B cell (primary cell): ENCODE results near the gene EGFL8. TPM values are rescaled to one million over a fixed set of nuclear protein-coding genes. Genes with fewer than 3 reads are reported as not detected.

Source experiments
- ATAC-seq: fragments of 200-7000 bp; cut with Tn5 transposase; one replicate; pipeline ENCODE4 v1.10.0; 2021; ENCODE audit warnings: low read depth, mild to moderate bottlenecking, moderate number of reproducible peaks, moderate library complexity
- CTCF ChIA-PET: fragments of 350-600 bp; sonication (Branson Sonifier 250); formaldehyde crosslinking; loops from one replicate; lab custom pipeline; 2021; ENCODE audit warnings: antibody characterized with exemption, inconsistent platforms; lab: Charles Lee
- POLR2A ChIA-PET: fragments of 350-600 bp; sonication (Branson Sonifier 250); formaldehyde crosslinking; loops from one replicate; lab custom pipeline; 2021; ENCODE audit warnings: antibody characterized with exemption; lab: Charles Lee
- DNase-seq: peaks from one replicate; pipeline ENCODE4 v3.0.0; 2013
- H2AFZ ChIP-seq: 2 replicates; pipeline ENCODE4 v1.6.1; 2012; ENCODE audit warnings: mild to moderate bottlenecking, low read depth, low read length; ENCODE audit not compliant: insufficient read depth, poor library complexity, severe bottlenecking
- H3K27ac ChIP-seq, 2 donors: 1 replicate in 1 of 2; 2 replicates in 1 of 2; pipeline ENCODE4 v1.5.1; 2012 to 2013; ENCODE audit warnings: low read length in 2 of 2, mild to moderate bottlenecking in 2 of 2, moderate library complexity in 1 of 2
- H3K27me3 ChIP-seq, 4 experiments: fragments of 200-600 bp in 1 of 4; sonication (generic) in 1 of 4; replicated peaks in 1 of 4; 1 replicate in 2 of 4; 2 replicates in 2 of 4; pipeline versions ENCODE4 v1.6.1 to v1.7.0; 2013 to 2016; ENCODE audit warnings: low read length in 3 of 4, mild to moderate bottlenecking in 2 of 4, mixed read lengths in 1 of 4, moderate library complexity in 1 of 4; ENCODE audit not compliant: insufficient read depth in 4 of 4, control insufficient read depth in 3 of 4; ENCODE audit errors: control extremely low read depth in 1 of 4
- H3K36me3 ChIP-seq, 2 experiments: replicated peaks in 1 of 2; 1 replicate in 1 of 2; 2 replicates in 1 of 2; pipeline versions ENCODE4 v1.6.1 to v1.7.1; 2013; ENCODE audit warnings: low read length in 1 of 2; ENCODE audit not compliant: insufficient read depth in 2 of 2, control insufficient read depth in 1 of 2; ENCODE audit errors: control extremely low read depth in 1 of 2, extremely low read depth in 1 of 2
- H3K4me1 ChIP-seq, 2 donors: fragments of 200-600 bp in 1 of 2; sonication (generic) in 1 of 2; 1 replicate in 1 of 2; 2 replicates in 1 of 2; pipeline versions ENCODE4 v1.5.1 to v1.6.1; 2013 to 2017; ENCODE audit warnings: low read length in 2 of 2; ENCODE audit not compliant: control insufficient read depth in 2 of 2, insufficient read depth in 2 of 2
- H3K4me2 ChIP-seq: replicated peaks from 2 replicates; pipeline ENCODE3; 2012; ENCODE audit warnings: mild to moderate bottlenecking, low read depth, low read length; ENCODE audit not compliant: poor library complexity, severe bottlenecking
- H3K4me3 ChIP-seq, 5 experiments: fragments of 200-600 bp in 1 of 5; sonication (generic) in 1 of 5; 1 replicate in 3 of 5; 2 replicates in 2 of 5; pipeline versions ENCODE4 v1.5.1 to v1.7.0; 2011 to 2016; ENCODE audit warnings: low read length in 4 of 5, mild to moderate bottlenecking in 4 of 5, low read depth in 2 of 5, control low read depth in 1 of 5, moderate library complexity in 1 of 5; ENCODE audit not compliant: insufficient read depth in 1 of 5; ENCODE audit errors: control extremely low read depth in 1 of 5, extremely low read depth in 1 of 5
- H3K79me2 ChIP-seq: fragments of 200-600 bp; sonication (generic); one replicate; pipeline ENCODE4 v1.6.0; 2016; ENCODE audit warnings: low read length; ENCODE audit not compliant: control insufficient read depth, insufficient read depth
- H3K9ac ChIP-seq: fragments of 200-600 bp; sonication (generic); 2 replicates; pipeline ENCODE4 v1.6.1; 2017; ENCODE audit warnings: mild to moderate bottlenecking, low read length, moderate library complexity
- H3K9me3 ChIP-seq, 3 donors: one replicate each; pipeline versions ENCODE4 v1.6.1 to v1.7.1; 2013; ENCODE audit warnings: low read length in 2 of 3; ENCODE audit not compliant: control insufficient read depth in 2 of 3, insufficient read depth in 1 of 3; ENCODE audit errors: control extremely low read depth in 1 of 3
- H4K20me1 ChIP-seq: 2 replicates; pipeline ENCODE4 v1.6.0; 2012; ENCODE audit warnings: mild to moderate bottlenecking, low read length; ENCODE audit not compliant: insufficient read depth, control insufficient read depth, poor library complexity, severe bottlenecking
- H3K27ac Mint-ChIP-seq: one replicate; pipeline ENCODE4 v1.8.0; 2021; ENCODE audit warnings: mixed read lengths
- H3K27me3 Mint-ChIP-seq: one replicate; pipeline ENCODE4 v1.8.0; 2021; ENCODE audit warnings: mixed read lengths
- H3K4me1 Mint-ChIP-seq: one replicate; pipeline ENCODE4 v1.8.0; 2021; ENCODE audit warnings: mixed read lengths
- H3K4me3 Mint-ChIP-seq: one replicate; pipeline ENCODE4 v1.8.0; 2021; ENCODE audit warnings: mixed read lengths
- H3K9me3 Mint-ChIP-seq: one replicate; pipeline ENCODE4 v1.8.0; 2022; ENCODE audit warnings: mixed read lengths; ENCODE audit not compliant: insufficient read depth
- EZH2 ChIP-seq: IDR thresholded peaks from 2 replicates; pipeline ENCODE4 v1.6.1; 2012; ENCODE audit warnings: borderline replicate concordance, low read depth, mild to moderate bottlenecking, moderate library complexity, low read length; ENCODE audit not compliant: insufficient read depth, poor library complexity, severe bottlenecking
- WGBS: methylation state at CpG from one replicate; pipeline ENCODE4 v1.1.5; 2013; ENCODE audit warnings: missing lambda C conversion rate; ENCODE audit not compliant: insufficient coverage; 5-methylcytosine and 5-hydroxymethylcytosine counted together
- intact Hi-C: fragments of 100-400 bp; cut with micrococcal nuclease; formaldehyde crosslinking; loops from one replicate; pipeline ENCODE4 v1.10.0; 2022
- polyA plus RNA-seq: library from polyadenylated mRNA; depleted of rRNA; stranded (reverse); fragments of >200 nt; gene quantifications from 2 replicates; pipeline ENCODE4 v1.2.3, GENCODE V29; 2012
- total RNA-seq, 2 donors: library from RNA; stranded (reverse); fragments of 120-200 nt in 1 of 2; gene quantifications; 1 replicate in 1 of 2; 2 replicates in 1 of 2; pipeline versions ENCODE4 v1.2.3 to v1.2.4, GENCODE V29; 2013 to 2022
- TF ChIP-seq, protein P1 (sequence below): fragments of 200-600 bp; IDR thresholded peaks from one replicate; pipeline ENCODE4 v1.8.0; 2022; ENCODE audit warnings: antibody characterized with exemption, mild to moderate bottlenecking

EGFL8 gene
- total and polyA plus RNA-seq, 2 donors (not counting 1 experiment from before 2014, with no cell fraction given), result 0.91 to 3.9 TPM

DNA sequence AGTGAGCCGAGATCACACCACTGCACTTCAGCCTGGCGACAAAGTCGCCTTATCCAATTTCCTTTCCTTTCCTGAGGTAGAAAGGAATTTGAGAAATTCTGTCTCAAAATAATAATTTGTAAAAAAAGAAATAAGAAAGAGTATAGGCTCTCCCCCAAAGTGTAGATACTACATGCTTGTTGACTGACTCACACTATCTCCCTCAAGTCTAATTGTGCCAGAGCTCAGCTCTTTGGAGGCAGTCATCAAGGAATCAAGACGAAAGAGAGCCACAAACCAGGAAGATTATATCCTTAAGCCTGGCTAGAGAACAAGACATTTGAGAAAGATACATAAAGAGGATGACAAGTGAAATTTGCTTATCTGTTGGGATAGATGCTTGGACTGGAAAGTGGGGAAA lies 30.6 kb upstream of the EGFL8 start:
- Histone ChIP-seq H3K36me3 (no peaks in the 10 kb centered on the region), H3K9me3 (no peaks in the 10 kb centered on the region), H3K79me2 (peaks cover 5% of the 10 kb centered on the region), H4K20me1 (no peaks in the 10 kb centered on the region), H3K27ac (no peak overlapping the region), H3K4me3 (no peak overlapping the region), H3K9ac (no peak overlapping the region), H3K27me3 (no peaks in the 10 kb centered on the region), H3K4me2 (no peak overlapping the region), H3K4me1 (peaks cover 10 to 18% of the 10 kb centered on the region in 2 donors), H2AFZ (no peak overlapping the region)
- POLR2A ChIA-PET, result no interaction called here
- Mint-ChIP-seq H3K9me3 (no peaks in the 10 kb centered on the region), H3K27me3 (peaks cover 7% of the 10 kb centered on the region), H3K4me3 (no peak overlapping the region), H3K4me1 (peaks cover 14% of the 10 kb centered on the region), H3K27ac (no peak overlapping the region)
- no peak for ATAC-seq
- CTCF ChIA-PET, result interaction anchor here (0.8 kb wide), 1 partner anchor 174 kb away, joined by 3 read pairs; no protein-coding TSS in a partner anchor
- 100% methylated on average over 1 of the region's 4 CpGs for WGBS
- TF ChIP-seq, protein P1, sequence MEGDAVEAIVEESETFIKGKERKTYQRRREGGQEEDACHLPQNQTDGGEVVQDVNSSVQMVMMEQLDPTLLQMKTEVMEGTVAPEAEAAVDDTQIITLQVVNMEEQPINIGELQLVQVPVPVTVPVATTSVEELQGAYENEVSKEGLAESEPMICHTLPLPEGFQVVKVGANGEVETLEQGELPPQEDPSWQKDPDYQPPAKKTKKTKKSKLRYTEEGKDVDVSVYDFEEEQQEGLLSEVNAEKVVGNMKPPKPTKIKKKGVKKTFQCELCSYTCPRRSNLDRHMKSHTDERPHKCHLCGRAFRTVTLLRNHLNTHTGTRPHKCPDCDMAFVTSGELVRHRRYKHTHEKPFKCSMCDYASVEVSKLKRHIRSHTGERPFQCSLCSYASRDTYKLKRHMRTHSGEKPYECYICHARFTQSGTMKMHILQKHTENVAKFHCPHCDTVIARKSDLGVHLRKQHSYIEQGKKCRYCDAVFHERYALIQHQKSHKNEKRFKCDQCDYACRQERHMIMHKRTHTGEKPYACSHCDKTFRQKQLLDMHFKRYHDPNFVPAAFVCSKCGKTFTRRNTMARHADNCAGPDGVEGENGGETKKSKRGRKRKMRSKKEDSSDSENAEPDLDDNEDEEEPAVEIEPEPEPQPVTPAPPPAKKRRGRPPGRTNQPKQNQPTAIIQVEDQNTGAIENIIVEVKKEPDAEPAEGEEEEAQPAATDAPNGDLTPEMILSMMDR, result no peak
- TF ChIP-seq EZH2, result no peak
- intact Hi-C loops, result no loop called here
- DNase-seq, result no peak

DNA sequence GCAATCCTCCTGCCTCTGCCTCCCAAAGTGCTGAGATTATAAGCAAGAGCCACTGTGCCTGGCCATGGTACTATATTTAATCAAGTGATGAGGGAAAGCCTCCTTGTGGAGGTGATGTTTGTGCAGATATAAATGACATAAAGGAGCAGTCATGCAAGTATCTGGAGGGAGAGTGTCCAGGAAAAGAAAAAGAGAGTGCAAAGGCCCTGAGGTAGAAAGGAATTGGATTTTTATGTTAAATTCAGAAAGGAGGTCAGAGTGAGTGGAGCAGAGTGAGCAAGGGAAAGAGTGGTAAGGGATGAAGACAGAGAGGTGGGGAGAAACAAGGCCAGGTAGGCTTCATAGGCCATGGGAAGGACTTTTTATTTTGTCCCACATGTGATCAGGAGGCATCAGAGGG lies 26.9 kb upstream of the EGFL8 start:
- no peak for TF ChIP-seq EZH2
- TF ChIP-seq, protein P1, result no peak
- H3K27ac Mint-ChIP-seq, result no peak overlapping the region
- H3K36me3 ChIP-seq, result no peaks in the 10 kb centered on the region
- peaks cover 0 to 5% (median 2%) of the 10 kb centered on the region in 4 experiments for H3K27me3 ChIP-seq
- no peak overlapping the region for H2AFZ ChIP-seq
- intact Hi-C loops, result no loop called here
- H3K79me2 ChIP-seq, result no peaks in the 10 kb centered on the region
- ChIA-PET POLR2A (no interaction called here), CTCF (no interaction called here)
- no peaks in the 10 kb centered on the region for H3K9me3 Mint-ChIP-seq
- no peak overlapping the region for H3K4me3 Mint-ChIP-seq
- ATAC-seq (no peak), DNase-seq (no peak)
- no peak overlapping the region for H3K4me2 ChIP-seq
- peaks cover 20% of the 10 kb centered on the region for H3K27me3 Mint-ChIP-seq
- H3K4me1 ChIP-seq, result no peaks in the 10 kb centered on the region
- H3K9ac ChIP-seq, result no peak overlapping the region
- H4K20me1 ChIP-seq, result no peaks in the 10 kb centered on the region
- H3K27ac ChIP-seq, result no peak overlapping the region
- H3K4me3 ChIP-seq, result no peak overlapping the region
- no peaks in the 10 kb centered on the region for H3K4me1 Mint-ChIP-seq
- no peaks in the 10 kb centered on the region for H3K9me3 ChIP-seq
